ENCODE results near the gene HMGN2.

HMGN2 gene

DNA sequence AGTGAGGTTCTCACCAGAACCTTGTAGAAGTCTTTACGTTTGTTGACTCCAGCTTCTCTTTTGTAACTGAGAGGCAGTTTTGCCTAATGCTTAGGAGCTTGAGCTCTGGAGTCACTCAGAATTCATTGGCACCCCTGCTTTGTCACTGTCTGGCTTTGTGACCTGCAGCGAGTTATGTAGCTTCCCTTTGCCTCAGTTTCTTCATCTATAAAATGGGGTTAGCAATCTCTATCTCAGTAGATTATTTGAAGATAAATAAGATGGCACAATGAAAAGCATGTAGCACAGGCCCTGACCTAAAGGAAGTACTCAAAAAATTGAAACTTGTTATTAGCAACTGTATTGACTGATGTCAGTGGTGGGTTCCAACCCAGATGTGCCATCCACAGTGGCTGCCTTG lies 32.0 kb upstream of the HMGN2 start:
- no peak overlapping the region for H3K4me3 ChIP-seq (ENCODE audit: control insufficient read depth in 1 of 7, extremely low read depth in 1 of 7, insufficient read depth in 4 of 7, low read depth in 2 of 7, low read length in 6 of 7)
- WGBS (ENCODE audit: insufficient coverage) = 100% methylated on average over 2 of the region's 2 CpGs
- DNase-seq = no peak

DNA sequence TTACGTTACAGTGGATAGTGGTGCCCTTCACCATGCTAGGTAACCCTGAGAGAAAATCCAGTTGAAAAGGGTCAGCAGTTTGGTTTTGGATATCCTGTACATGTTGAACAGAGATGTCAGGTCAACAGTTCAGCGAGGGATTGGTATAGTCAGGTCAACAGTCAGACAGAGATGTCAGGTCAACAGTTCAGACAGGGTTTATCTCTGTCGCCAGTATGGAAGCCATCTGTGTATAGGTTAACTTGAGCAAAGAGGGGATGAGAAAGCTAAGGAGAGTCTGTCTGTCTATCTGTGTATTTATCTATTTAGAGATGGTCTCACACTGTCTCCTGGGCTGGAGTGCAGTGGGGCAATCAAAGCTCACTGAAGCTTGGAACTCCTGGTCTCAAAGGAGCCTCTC lies 22.4 kb upstream of the HMGN2 start:
- peaks cover 15 to 64% (median 31%) of the 10 kb centered on the region in 4 experiments for H3K36me3 ChIP-seq (ENCODE audit: control insufficient read depth in 4 of 4, insufficient read depth in 4 of 4, low read length in 3 of 4)
- WGBS (ENCODE audit: insufficient coverage) = 93% methylated on average over 2 of the region's 3 CpGs
- no peaks in the 10 kb centered on the region for H3K9me3 ChIP-seq (ENCODE audit: control extremely low read depth in 1 of 5, control insufficient read depth in 4 of 5, insufficient read depth in 2 of 5, low read depth in 1 of 5, low read length in 4 of 5)
- H3K4me1 ChIP-seq (ENCODE audit: control extremely low read depth in 1 of 4, control insufficient read depth in 4 of 4, insufficient read depth in 4 of 4, low read length in 3 of 4) = no peaks in the 10 kb centered on the region
- no peak overlapping the region for H3K4me3 ChIP-seq (ENCODE audit: control insufficient read depth in 1 of 7, extremely low read depth in 1 of 7, insufficient read depth in 4 of 7, low read depth in 2 of 7, low read length in 6 of 7)
- CTCF ChIA-PET = no interaction called here
- POLR2A ChIA-PET = no interaction called here
- H3K27ac ChIP-seq (ENCODE audit: insufficient read depth in 1 of 2, low read depth in 1 of 2, low read length in 2 of 2, poor library complexity in 1 of 2, severe bottlenecking in 2 of 2) = no peak overlapping the region
- no peak for DNase-seq
- H3K27me3 ChIP-seq (replicated peaks in 2 of 5; ENCODE audit: control insufficient read depth in 4 of 5, insufficient read depth in 5 of 5, low read length in 4 of 5) = no peaks in the 10 kb centered on the region

More for the DNA sequence above, 32.0 kb upstream of the HMGN2 start:
- ChIA-PET CTCF (no interaction called here), POLR2A (no interaction called here)
- Histone ChIP-seq H3K27ac (ENCODE audit: insufficient read depth in 1 of 2, low read depth in 1 of 2, low read length in 2 of 2, poor library complexity in 1 of 2, severe bottlenecking in 2 of 2) (no peak overlapping the region), H3K36me3 (ENCODE audit: control insufficient read depth in 4 of 4, insufficient read depth in 4 of 4, low read length in 3 of 4) (peaks cover 24 to 68% (median 43%) of the 10 kb centered on the region in 4 experiments), H3K27me3 (replicated peaks in 2 of 5; ENCODE audit: control insufficient read depth in 4 of 5, insufficient read depth in 5 of 5, low read length in 4 of 5) (no peaks in the 10 kb centered on the region), H3K9me3 (ENCODE audit: control extremely low read depth in 1 of 5, control insufficient read depth in 4 of 5, insufficient read depth in 2 of 5, low read depth in 1 of 5, low read length in 4 of 5) (no peaks in the 10 kb centered on the region), H3K4me1 (ENCODE audit: control extremely low read depth in 1 of 4, control insufficient read depth in 4 of 4, insufficient read depth in 4 of 4, low read length in 3 of 4) (no peaks in the 10 kb centered on the region)

DNA sequence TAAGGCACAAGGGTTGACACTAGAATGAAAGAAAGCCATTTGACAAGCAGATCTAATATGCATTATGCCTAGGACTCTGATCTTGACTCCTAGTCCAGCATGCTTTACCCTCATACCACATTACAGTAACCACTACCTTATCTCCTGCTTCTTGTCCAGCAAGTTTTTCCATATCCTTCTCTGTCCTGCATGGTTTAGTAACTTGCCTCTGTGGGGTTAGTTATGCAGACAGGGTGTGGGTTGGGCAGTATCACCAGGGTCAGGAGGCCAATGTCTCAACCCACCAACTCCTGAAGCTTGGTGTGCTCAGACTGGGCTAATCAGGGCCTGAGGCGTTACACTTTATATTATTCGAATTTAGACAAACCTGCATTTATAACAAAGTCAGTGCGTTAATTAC lies 21.3 kb upstream of the HMGN2 start:
- Histone ChIP-seq H3K4me3 (ENCODE audit: control insufficient read depth in 1 of 7, extremely low read depth in 1 of 7, insufficient read depth in 4 of 7, low read depth in 2 of 7, low read length in 6 of 7) (no peak overlapping the region), H3K27me3 (replicated peaks in 2 of 5; ENCODE audit: control insufficient read depth in 4 of 5, insufficient read depth in 5 of 5, low read length in 4 of 5) (no peaks in the 10 kb centered on the region), H3K4me1 (ENCODE audit: control extremely low read depth in 1 of 4, control insufficient read depth in 4 of 4, insufficient read depth in 4 of 4, low read length in 3 of 4) (no peaks in the 10 kb centered on the region), H3K9me3 (ENCODE audit: control extremely low read depth in 1 of 5, control insufficient read depth in 4 of 5, insufficient read depth in 2 of 5, low read depth in 1 of 5, low read length in 4 of 5) (no peaks in the 10 kb centered on the region), H3K36me3 (ENCODE audit: control insufficient read depth in 4 of 4, insufficient read depth in 4 of 4, low read length in 3 of 4) (peaks cover 18 to 65% (median 34%) of the 10 kb centered on the region in 4 experiments), H3K27ac (ENCODE audit: insufficient read depth in 1 of 2, low read depth in 1 of 2, low read length in 2 of 2, poor library complexity in 1 of 2, severe bottlenecking in 2 of 2) (no peak overlapping the region)
- no peak for DNase-seq
- ChIA-PET POLR2A (no interaction called here), CTCF (interaction anchor here (1.9 kb wide), 1 partner anchor 13 kb away, joined by 4 read pairs; no protein-coding TSS in a partner anchor)
- no CpG with 5 or more reads among the region's 3 CpGs for WGBS (ENCODE audit: insufficient coverage)

DNA sequence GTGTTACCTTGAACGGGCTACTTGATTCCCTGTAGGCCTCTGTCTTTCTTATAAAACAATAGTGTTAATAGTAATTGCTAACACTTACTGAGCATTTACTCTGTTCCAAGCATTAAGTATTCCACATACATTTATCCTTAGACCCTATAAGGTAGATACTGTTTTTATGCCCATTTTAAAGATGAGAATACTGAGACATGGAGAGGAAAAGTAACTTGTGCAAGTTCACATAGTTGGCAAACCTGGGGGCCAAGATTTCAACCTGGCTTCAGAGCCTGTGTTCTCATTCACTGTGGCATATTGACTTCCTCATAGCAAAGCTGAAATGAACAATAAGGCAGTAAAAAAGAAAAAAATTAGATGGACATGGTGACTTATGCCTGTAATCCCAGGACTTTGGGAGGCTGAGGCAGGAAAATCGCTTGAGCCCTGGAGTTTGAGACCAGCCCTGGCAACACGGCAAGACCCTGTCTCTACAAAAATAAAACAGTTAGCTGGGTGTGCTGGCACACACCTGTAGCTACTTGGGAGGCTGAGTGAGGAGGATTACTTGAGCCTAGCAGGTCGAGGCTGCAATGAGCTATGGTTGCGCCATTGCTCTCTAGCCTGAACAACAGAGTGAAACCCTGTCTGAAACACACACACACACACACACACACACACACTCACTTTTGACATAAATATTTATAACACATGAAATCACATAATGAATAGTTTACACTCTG lies 19.6 kb upstream of the HMGN2 start:
- Histone ChIP-seq H3K4me1 (ENCODE audit: control extremely low read depth in 1 of 4, control insufficient read depth in 4 of 4, insufficient read depth in 4 of 4, low read length in 3 of 4) (no peaks in the 10 kb centered on the region), H3K4me3 (ENCODE audit: control insufficient read depth in 1 of 7, extremely low read depth in 1 of 7, insufficient read depth in 4 of 7, low read depth in 2 of 7, low read length in 6 of 7) (no peak overlapping the region), H3K36me3 (ENCODE audit: control insufficient read depth in 4 of 4, insufficient read depth in 4 of 4, low read length in 3 of 4) (peaks cover 13 to 55% (median 28%) of the 10 kb centered on the region in 4 experiments), H3K9me3 (ENCODE audit: control extremely low read depth in 1 of 5, control insufficient read depth in 4 of 5, insufficient read depth in 2 of 5, low read depth in 1 of 5, low read length in 4 of 5) (no peaks in the 10 kb centered on the region), H3K27ac (ENCODE audit: insufficient read depth in 1 of 2, low read depth in 1 of 2, low read length in 2 of 2, poor library complexity in 1 of 2, severe bottlenecking in 2 of 2) (no peak overlapping the region), H3K27me3 (replicated peaks in 2 of 5; ENCODE audit: control insufficient read depth in 4 of 5, insufficient read depth in 5 of 5, low read length in 4 of 5) (no peaks in the 10 kb centered on the region)
- 100% methylated on average over 2 of the region's 5 CpGs for WGBS (ENCODE audit: insufficient coverage)
- no peak for DNase-seq
- POLR2A ChIA-PET = no interaction called here
- CTCF ChIA-PET = no interaction called here

DNA sequence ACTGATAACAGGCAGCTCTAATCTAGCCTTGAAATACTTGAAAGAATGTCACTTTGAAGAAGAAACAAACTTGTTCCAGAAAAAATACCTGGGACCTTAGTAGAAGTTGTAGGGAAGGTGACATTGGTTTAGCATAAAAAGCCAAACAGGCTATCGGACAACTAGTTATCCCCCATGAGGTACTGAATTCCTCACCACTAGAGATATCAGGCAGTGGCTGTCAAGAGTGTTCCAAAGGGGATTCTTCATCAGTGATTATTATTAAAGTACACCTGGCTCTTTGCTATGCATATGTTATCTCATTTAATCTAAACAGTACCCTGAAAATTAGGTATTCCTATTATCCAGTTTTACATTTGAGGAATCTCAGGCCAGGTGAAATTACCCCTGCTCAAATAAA lies 13.1 kb upstream of the HMGN2 start:
- no CpG with 5 or more reads among the region's 1 CpG for WGBS (ENCODE audit: insufficient coverage)
- peaks cover 17 to 58% (median 34%) of the 10 kb centered on the region in 4 experiments for H3K36me3 ChIP-seq (ENCODE audit: control insufficient read depth in 4 of 4, insufficient read depth in 4 of 4, low read length in 3 of 4)
- no peaks in the 10 kb centered on the region for H3K27me3 ChIP-seq (replicated peaks in 2 of 5; ENCODE audit: control insufficient read depth in 4 of 5, insufficient read depth in 5 of 5, low read length in 4 of 5)
- no peak for DNase-seq
- CTCF ChIA-PET = interaction anchor here (1.0 kb wide), 1 partner anchor 11 kb away, joined by 3 read pairs; no protein-coding TSS in a partner anchor
- no peak overlapping the region for H3K4me3 ChIP-seq (ENCODE audit: control insufficient read depth in 1 of 7, extremely low read depth in 1 of 7, insufficient read depth in 4 of 7, low read depth in 2 of 7, low read length in 6 of 7)
- no peaks in the 10 kb centered on the region for H3K9me3 ChIP-seq (ENCODE audit: control extremely low read depth in 1 of 5, control insufficient read depth in 4 of 5, insufficient read depth in 2 of 5, low read depth in 1 of 5, low read length in 4 of 5)
- no peaks in the 10 kb centered on the region for H3K4me1 ChIP-seq (ENCODE audit: control extremely low read depth in 1 of 4, control insufficient read depth in 4 of 4, insufficient read depth in 4 of 4, low read length in 3 of 4)
- POLR2A ChIA-PET = no interaction called here
- no peak overlapping the region for H3K27ac ChIP-seq (ENCODE audit: insufficient read depth in 1 of 2, low read depth in 1 of 2, low read length in 2 of 2, poor library complexity in 1 of 2, severe bottlenecking in 2 of 2)

DNA sequence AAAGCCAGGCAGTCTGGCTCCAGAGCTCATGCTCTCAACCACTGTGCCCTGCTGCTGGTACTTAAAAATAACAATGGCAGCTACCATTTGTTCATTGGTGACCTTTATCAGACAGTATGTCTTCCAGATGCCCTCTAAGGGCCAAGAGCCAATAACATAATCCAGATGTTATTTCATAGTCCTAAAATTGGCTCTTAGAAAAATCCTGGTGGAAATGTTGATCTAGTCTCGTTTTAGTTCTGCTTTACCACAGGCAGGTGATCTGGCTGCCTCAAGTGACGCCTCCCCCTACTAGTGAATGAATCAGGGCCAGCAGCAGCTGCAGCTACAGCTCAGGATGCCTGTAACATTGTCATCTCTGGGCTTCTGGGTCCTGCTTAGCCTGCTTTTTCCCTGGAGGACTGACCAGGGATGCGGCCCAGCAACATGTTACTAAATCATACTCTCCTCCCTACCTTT lies 12.6 kb upstream of the HMGN2 start:
- H3K36me3 ChIP-seq (ENCODE audit: control insufficient read depth in 4 of 4, insufficient read depth in 4 of 4, low read length in 3 of 4) = peaks cover 19 to 58% (median 38%) of the 10 kb centered on the region in 4 experiments
- CTCF ChIA-PET = interaction anchor here (1.5 kb wide), 1 partner anchor 10 kb away, joined by 8 read pairs; no protein-coding TSS in a partner anchor
- 100% methylated on average over 3 of the region's 3 CpGs for WGBS (ENCODE audit: insufficient coverage)

DNA sequence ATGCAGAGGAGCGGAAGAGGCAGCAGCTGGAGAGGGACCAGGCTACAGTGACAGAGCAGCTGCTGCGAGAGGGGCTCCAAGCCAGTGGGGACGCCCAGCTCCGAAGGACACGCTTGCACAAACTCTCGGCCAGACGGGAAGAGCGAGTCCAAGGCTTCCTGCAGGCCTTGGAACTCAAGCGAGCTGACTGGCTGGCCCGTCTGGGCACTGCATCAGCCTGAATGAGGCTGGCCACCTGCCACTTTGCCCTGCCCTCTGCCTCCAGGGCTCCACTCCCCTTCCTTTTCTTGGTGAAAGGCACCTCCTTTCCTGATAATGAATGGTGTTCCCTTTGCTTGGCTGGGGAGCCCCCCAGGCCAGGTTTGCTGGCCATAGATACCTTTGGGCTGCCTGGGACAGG lies 3.3 kb upstream of the HMGN2 start:
- WGBS (ENCODE audit: insufficient coverage) = 100% methylated on average over 10 of the region's 10 CpGs
- Histone ChIP-seq H3K4me3 (ENCODE audit: control insufficient read depth in 1 of 7, extremely low read depth in 1 of 7, insufficient read depth in 4 of 7, low read depth in 2 of 7, low read length in 6 of 7) (no peak overlapping the region), H3K27ac (ENCODE audit: insufficient read depth in 1 of 2, low read depth in 1 of 2, low read length in 2 of 2, poor library complexity in 1 of 2, severe bottlenecking in 2 of 2) (no peak overlapping the region), H3K27me3 (replicated peaks in 2 of 5; ENCODE audit: control insufficient read depth in 4 of 5, insufficient read depth in 5 of 5, low read length in 4 of 5) (no peaks in the 10 kb centered on the region), H3K36me3 (ENCODE audit: control insufficient read depth in 4 of 4, insufficient read depth in 4 of 4, low read length in 3 of 4) (peaks cover 26 to 65% (median 50%) of the 10 kb centered on the region in 4 experiments), H3K9me3 (ENCODE audit: control extremely low read depth in 1 of 5, control insufficient read depth in 4 of 5, insufficient read depth in 2 of 5, low read depth in 1 of 5, low read length in 4 of 5) (no peaks in the 10 kb centered on the region), H3K4me1 (ENCODE audit: control extremely low read depth in 1 of 4, control insufficient read depth in 4 of 4, insufficient read depth in 4 of 4, low read length in 3 of 4) (peaks cover 7 to 34% (median 29%) of the 10 kb centered on the region in 4 experiments)
- no peak for DNase-seq
- ChIA-PET CTCF (interaction anchor here (1.1 kb wide), 1 partner anchor 53 kb away, joined by 3 read pairs; no protein-coding TSS in a partner anchor), POLR2A (no interaction called here)

More for the DNA sequence above, 12.6 kb upstream of the HMGN2 start:
- POLR2A ChIA-PET = no interaction called here
- no peak for DNase-seq
- Histone ChIP-seq H3K4me3 (ENCODE audit: control insufficient read depth in 1 of 7, extremely low read depth in 1 of 7, insufficient read depth in 4 of 7, low read depth in 2 of 7, low read length in 6 of 7) (no peak overlapping the region), H3K27ac (ENCODE audit: insufficient read depth in 1 of 2, low read depth in 1 of 2, low read length in 2 of 2, poor library complexity in 1 of 2, severe bottlenecking in 2 of 2) (no peak overlapping the region), H3K4me1 (ENCODE audit: control extremely low read depth in 1 of 4, control insufficient read depth in 4 of 4, insufficient read depth in 4 of 4, low read length in 3 of 4) (no peaks in the 10 kb centered on the region), H3K9me3 (ENCODE audit: control extremely low read depth in 1 of 5, control insufficient read depth in 4 of 5, insufficient read depth in 2 of 5, low read depth in 1 of 5, low read length in 4 of 5) (no peaks in the 10 kb centered on the region), H3K27me3 (replicated peaks in 2 of 5; ENCODE audit: control insufficient read depth in 4 of 5, insufficient read depth in 5 of 5, low read length in 4 of 5) (no peaks in the 10 kb centered on the region)

Data from common myeloid progenitor, CD34-positive (primary cell).